Hematopoietic multipotent progenitor cell treated with erythropoietin and hydrocortisone succinate and interleukin-3 and kit ligand, for 4 days (in vitro differentiated cells): ENCODE results near the gene HS1BP3.

Experiments
- DNase-seq: peaks from one replicate; pipeline ENCODE4 v3.0.0-alpha.2; 2015

The HS1BP3 gene

GRCh38 chr2:20674974-20675679 lies 24.2 kb upstream of the HS1BP3 start:
- DNase-seq = no peak

- no peak for DNase-seq
Measured at GRCh38 chr2:20674309-20674965, 23.5 kb upstream of the HS1BP3 start.

DNA sequence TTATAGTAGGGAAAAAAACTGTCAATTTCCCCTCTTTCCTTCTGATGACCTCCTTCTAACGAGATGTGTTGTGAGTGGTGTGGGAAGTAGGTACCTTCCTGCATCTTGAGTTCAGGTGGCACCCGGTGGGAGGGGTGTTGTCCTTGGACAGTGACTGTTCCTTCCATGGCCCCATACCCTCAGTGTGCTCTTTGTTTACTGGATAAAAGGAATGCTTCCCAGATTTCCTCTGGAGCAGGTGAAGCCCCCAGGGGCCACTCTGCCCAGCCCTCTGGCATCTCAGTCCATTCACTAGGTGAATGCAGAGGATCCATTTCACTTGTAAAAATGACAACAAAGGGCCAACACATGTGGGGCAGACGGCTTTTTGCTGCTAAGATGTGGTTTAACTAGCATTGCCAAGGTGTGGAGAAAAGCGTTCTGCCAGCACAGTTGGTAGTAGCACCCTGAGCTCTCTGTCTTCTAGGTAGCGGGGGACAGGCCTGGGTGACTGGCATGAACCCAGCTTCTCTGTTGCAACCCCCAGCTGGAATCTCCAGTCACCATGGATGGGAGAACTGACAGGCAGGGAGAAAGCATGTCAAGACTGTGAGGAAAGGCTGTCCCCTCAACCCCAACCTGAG lies 22.9 kb upstream of the HS1BP3 start:
- no peak for DNase-seq

DNA sequence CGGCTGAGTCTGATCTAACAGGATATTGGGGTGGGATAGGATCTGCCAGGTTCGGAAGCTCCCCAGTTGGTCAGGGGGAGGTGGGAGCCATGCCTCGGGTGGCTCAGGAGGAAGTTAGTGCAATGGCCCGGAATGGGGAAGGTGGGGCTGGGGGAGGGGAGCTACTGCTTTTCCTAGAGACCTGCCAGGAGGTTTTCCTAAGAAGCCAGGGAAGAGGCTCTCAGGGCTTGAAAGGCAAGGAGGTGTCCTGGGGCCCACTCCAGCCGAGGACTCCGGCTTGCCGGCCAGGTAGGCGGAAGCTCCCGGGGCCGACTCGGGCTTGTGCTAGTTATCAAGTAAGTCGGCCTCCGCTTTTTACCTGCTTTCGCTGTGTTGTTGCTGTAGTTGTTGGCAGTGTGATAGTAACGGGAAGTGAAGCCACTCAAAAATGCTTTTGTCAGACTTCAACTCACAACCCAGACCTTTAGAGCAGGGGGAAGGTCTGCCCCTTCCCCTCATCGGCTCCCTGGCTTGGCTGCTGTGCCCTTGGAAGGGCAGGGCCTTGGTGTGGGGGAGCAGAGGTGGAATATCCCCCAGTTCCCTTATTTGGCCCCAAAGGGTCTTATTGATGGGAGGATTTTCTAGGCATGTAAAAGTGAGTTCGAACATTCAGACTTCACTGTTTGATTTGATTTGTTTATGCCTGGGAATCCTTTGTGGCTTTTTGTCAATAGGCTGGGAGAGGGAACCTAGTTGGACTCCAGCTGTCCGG lies 21.5 kb upstream of the HS1BP3 start:
- no peak for DNase-seq

GRCh38 chr2:20671736-20672080 lies 20.8 kb upstream of the HS1BP3 start:
- no peak for DNase-seq

DNA sequence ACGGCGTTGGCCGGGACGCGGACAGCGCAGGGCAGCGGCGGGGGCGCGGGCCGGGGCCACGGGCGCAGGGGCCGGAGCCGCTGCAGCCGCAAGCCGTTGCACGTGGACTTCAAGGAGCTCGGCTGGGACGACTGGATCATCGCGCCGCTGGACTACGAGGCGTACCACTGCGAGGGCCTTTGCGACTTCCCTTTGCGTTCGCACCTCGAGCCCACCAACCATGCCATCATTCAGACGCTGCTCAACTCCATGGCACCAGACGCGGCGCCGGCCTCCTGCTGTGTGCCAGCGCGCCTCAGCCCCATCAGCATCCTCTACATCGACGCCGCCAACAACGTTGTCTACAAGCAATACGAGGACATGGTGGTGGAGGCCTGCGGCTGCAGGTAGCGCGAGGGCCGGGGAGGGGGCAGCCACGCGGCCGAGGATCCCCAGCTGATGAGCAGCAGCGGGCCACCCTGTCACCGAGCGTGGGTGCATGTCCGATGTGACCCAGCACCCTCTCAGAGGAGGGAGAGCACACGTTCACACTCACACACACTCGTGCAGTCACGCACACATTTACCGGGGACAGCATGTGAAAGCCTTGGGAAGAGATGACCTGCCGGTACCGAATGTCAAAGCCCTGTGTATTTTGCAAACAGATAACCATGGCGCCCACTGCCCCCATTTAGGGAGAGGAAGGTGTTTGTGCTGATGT lies 20.3 kb upstream of the HS1BP3 start:
- no peak for DNase-seq

DNA sequence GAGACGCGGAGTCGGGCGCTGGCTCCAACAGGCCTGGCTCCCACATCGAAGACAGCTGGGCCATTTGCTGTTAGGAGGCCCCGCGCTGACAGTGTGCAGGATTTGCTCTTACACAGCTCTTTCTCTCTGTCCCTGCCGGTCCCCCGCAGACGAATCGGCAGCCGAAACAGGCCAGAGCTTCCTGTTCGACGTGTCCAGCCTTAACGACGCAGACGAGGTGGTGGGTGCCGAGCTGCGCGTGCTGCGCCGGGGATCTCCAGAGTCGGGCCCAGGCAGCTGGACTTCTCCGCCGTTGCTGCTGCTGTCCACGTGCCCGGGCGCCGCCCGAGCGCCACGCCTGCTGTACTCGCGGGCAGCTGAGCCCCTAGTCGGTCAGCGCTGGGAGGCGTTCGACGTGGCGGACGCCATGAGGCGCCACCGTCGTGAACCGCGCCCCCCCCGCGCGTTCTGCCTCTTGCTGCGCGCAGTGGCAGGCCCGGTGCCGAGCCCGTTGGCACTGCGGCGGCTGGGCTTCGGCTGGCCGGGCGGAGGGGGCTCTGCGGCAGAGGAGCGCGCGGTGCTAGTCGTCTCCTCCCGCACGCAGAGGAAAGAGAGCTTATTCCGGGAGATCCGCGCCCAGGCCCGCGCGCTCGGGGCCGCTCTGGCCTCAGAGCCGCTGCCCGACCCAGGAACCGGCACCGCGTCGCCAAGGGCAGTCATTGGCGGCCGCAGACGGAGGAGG lies 19.6 kb upstream of the HS1BP3 start:
- DNase-seq = no peak

DNA sequence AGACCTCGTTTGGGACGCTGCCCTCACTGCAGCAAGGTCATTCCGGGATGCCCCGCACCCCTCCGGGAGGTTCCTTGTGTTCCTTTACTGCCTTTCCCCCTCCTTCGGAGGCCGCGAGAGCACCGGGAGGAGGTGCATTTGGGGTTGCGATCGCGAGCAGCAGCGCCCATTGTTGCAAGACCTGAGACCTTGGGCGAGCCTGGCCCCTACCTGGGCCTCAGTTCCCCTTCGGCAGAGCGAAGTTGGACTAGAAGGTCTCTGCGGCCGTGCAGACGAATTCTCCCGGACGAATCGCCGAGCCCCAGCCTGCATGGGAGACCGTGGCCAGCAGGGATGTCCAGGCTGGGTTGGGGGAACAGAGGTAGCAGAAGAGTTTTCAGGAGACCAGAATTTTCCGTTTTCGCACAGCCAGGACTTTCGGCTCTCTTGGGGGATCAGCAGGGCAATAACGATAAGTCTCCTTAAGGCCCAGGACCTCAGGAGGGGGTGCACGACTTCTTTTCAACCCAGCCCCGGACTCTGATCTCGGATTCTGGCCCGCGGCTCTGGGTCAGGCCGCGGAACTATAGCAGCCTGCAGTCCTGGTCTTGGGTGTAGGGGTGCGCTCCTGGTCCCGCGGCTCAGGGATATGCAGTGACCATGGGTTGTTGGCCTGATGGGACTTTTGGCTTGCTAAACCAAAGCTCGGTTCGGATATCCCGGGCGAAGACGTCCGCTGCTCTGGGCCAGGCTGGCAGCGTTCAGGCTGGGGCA lies 18.8 kb upstream of the HS1BP3 start:
- no peak for DNase-seq

DNA sequence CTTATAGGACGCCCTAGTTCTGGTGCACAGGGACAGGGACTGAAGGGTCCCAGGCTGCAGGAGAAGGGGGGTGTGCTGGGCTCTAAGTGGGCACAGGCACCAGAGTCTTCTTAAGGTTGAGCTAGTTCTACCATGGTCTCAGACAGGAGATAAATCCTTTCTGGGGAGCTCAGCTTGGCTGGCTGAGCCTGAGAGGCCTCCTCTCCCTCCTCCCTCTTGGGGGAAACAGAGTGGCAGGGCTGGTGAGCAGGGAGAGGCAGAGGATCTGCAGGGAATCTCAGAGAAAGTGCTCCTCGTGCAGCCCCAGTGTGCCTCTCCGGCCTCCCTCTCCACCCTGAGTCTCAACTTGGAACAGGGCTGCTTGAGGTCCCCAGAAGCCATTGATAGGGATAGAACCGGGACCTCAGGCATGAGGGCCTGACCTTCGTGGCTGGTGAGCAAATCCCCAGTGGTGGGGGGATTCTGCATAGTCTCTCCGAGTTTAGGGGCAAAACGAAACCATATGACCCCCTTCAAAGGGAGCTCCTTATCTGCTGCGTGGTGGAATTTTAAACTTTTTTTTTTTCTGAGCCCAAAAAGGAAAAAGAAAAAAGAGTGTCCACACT lies 18.1 kb upstream of the HS1BP3 start:
- no peak for DNase-seq

DNA sequence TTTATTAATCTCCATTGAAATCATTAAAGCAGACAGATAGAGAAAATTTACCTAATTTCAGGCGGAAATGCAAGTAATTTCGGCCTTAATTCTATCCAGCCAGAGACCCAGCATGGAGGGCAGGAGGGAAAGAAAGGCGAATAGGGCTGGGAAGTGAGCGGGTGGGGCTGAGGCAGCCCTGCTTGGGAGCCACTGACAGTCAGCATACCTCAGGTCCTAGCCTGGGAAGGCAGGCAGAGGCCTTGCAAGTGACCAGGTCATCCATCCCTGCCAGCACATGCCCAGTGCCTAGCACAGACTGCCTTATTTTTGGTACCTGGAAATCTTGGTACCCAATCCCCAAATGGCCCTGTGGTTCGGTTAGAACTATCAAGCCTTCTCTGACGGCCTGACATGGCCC lies 17.6 kb upstream of the HS1BP3 start:
- no peak for DNase-seq

DNA sequence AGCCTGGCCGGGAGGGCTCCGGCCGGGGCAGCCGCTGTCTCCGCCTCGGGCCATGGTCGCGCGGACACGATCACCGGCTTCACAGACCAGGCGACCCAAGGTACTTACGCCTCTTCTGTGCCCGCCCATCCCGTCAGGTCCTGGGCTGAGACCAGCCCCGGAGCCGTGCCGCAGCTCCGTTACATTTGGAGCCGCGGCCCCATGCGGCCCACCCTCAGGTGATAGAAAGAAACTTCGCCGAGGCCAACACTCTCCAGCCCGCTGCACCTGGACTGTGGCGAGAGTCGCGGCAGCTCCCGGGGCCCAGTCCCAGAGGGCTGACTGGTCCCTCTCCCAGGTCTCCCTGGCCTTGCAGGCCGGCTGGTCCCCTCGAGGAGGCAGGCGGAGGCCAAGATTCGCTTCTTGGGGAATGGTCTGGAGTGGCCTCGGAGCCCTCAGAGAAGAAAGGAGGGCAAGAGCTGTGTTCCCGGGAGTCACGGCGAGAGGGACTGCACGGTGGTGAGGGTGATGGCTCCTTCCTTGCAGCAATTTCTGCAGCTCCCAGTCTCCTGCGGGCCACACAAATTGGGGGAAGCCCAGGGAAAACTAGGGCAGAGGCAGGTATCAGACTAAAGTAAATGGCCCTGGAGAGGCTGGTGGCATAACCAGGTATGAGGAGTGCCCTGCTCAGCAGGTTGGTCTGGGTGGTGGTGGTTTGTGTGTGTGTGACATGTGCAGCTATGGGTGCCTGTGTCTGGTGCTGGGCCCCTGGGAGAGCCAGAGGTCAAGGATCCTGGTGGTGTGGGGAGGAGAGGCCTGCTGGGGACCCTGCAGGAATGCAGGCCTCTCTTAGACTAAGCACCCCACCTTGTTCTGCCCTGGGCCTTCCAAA lies 16.9 kb upstream of the HS1BP3 start:
- no peak for DNase-seq

- DNase-seq = no peak
Measured at GRCh38 chr2:20667151-20667530, 16.2 kb upstream of the HS1BP3 start.

DNA sequence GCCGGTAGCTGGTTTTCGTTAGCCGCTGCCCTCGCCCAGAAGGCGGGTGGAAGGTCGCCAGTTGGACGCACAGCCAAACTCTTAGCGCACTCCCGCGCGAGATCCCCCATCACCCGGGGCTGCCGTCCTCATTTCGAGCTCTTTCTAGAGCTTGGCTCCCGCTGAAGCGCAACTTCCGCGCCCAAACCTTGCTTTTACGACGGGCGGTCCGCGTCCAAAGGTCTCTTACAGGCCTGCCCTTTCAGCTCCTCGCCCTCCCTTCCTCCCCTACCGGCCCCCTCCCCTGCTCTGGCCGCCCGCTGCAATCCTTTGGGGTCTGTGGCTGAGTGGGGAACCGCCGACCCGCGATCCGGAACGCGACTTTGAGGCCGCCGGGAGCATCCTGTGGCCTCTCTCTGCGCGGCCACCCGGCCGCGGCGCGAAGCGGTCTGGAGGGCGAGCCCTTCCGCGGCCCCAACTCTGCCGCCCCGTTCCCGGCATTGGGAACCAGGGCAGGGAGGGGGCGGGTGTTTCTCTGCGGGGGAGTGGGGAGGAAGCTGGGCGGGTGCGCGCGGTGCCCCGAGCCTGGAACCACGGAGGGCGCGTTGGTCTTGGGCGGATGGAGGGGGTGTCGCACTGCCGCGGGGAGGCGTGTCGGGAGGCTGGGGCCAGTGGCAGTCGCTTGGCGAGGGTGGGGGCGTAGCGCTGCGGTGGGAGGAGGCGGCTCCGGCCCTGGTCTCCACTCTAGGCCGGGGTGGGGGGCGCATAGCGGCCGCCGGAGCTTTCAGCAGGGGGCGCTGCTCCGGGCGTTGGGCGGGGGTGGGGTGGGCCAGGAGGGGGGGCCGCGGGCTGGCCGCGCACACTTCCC lies 15.6 kb upstream of the HS1BP3 start, which contains the start of gene GDF7:
Gene GDF7, plus strand, starts transcription at position 841 of the 847 bp plus-strand sequence. CDS start 96 bp downstream, outside the sequence.
- peak; percentile 46 for DNase-seq

GRCh38 chr2:20666005-20666303 lies 15.1 kb upstream of the HS1BP3 start:
- DNase-seq = no peak

DNA sequence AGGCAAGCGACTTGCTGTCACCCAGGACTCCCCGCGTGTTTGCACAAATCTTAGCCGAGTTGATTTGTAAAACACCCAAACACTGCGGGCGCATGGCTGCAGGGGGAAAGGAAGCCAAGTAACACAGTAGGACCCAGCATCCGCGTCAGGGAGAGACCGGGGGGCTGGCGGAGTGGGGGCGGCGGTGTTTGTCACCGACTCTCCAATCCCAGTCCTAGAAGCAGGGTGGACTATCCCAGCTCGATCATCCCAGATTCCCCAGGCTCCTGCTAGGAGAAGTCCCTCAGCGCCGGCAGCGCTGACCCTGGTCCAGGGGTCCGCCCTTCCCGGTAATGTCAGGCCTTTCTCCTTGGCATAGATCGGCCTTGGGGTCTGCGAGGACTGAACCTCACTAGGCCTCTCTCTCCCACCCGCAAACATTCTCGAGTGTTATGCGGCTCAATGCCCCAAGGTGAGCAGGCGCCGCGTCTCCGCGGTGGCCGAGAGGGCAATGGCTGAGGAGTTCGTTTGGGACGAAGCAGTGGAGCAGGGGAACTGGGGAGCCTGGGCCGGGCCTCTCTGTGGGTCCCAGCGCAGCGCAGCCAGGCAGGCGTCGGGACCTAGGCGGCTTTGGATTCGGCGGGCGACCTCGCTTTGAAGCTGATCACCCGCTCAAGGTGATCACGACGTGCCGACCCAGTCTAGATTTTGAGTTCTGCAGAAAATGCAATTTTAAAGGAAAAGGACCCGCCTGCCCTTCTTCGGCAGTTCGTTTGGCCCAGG lies 14.5 kb upstream of the HS1BP3 start:
- DNase-seq = no peak

GRCh38 chr2:20664431-20665242 lies 13.7 kb upstream of the HS1BP3 start:
- DNase-seq = no peak

- no peak for DNase-seq
Measured at GRCh38 chr2:20664071-20664390, 13.1 kb upstream of the HS1BP3 start.
